Measurements from ENCODE around the gene AMOTL2. TPM values are rescaled to one million over a fixed set of nuclear protein-coding genes. Genes with fewer than 3 reads are reported as not detected.

AMOTL2 gene
- polyA plus RNA-seq, 1 donor (not counting 4 experiments of a cell fraction or from before 2014, with no cell fraction given), result 39.8 TPM

GRCh38 chr3:134313847-134314587 lies 60.2 kb downstream of the AMOTL2 start:
- H3K27ac ChIP-seq (ENCODE audit: control insufficient read depth, insufficient read depth, low read length), result peak overlapping the region; percentile 90
- no peaks in the 10 kb centered on the region for H3K36me3 ChIP-seq (ENCODE audit: control insufficient read depth in 2 of 2, extremely low read depth in 1 of 2, insufficient read depth in 2 of 2, low read length in 2 of 2)
- peak overlapping the region; percentile 80 for H3K9ac ChIP-seq (ENCODE audit: control insufficient read depth, extremely low read depth, insufficient read depth, low read length)
- H3K27me3 ChIP-seq (ENCODE audit: control insufficient read depth, extremely low read depth, insufficient read depth, low read length), result no peaks in the 10 kb centered on the region
- H3K4me1 ChIP-seq (ENCODE audit: control insufficient read depth, extremely low read depth, insufficient read depth, low read length), result peaks cover 65% of the 10 kb centered on the region
- H2AFZ ChIP-seq (ENCODE audit: control insufficient read depth, low read length), result peak overlapping the region; percentile 21
- no peaks in the 10 kb centered on the region for H3K9me1 ChIP-seq (ENCODE audit: control insufficient read depth, extremely low read depth, insufficient read depth, low read length)
- TF ChIP-seq, protein P1, sequence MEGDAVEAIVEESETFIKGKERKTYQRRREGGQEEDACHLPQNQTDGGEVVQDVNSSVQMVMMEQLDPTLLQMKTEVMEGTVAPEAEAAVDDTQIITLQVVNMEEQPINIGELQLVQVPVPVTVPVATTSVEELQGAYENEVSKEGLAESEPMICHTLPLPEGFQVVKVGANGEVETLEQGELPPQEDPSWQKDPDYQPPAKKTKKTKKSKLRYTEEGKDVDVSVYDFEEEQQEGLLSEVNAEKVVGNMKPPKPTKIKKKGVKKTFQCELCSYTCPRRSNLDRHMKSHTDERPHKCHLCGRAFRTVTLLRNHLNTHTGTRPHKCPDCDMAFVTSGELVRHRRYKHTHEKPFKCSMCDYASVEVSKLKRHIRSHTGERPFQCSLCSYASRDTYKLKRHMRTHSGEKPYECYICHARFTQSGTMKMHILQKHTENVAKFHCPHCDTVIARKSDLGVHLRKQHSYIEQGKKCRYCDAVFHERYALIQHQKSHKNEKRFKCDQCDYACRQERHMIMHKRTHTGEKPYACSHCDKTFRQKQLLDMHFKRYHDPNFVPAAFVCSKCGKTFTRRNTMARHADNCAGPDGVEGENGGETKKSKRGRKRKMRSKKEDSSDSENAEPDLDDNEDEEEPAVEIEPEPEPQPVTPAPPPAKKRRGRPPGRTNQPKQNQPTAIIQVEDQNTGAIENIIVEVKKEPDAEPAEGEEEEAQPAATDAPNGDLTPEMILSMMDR (optimal IDR thresholded peaks at IDR 0.05 in 1 of 3, IDR thresholded peaks at IDR 0.05 in 1 of 3, conservative IDR thresholded peaks at IDR 0.05 in 1 of 3; ENCODE audit: extremely low read depth in 1 of 3, insufficient read depth in 2 of 3, low read length in 3 of 3), result no peak
- no peak for TF ChIP-seq EZH2 (IDR thresholded peaks at IDR 0.05; ENCODE audit: low read length)
- H4K20me1 ChIP-seq (ENCODE audit: control insufficient read depth, extremely low read depth, insufficient read depth, low read length), result no peaks in the 10 kb centered on the region
- no peaks in the 10 kb centered on the region for H3K79me2 ChIP-seq (ENCODE audit: control insufficient read depth, insufficient read depth, low read length)
- H3K4me3 ChIP-seq (ENCODE audit: control insufficient read depth in 2 of 3, extremely low read depth in 1 of 3, insufficient read depth in 2 of 3, low read depth in 1 of 3, low read length in 3 of 3), result peak overlapping the region; percentile 47 to 70 (median 51)
- H3K4me2 ChIP-seq (ENCODE audit: control insufficient read depth, extremely low read depth, insufficient read depth, low read depth, low read length), result peak overlapping the region; percentile 90
- no peaks in the 10 kb centered on the region for H3K9me3 ChIP-seq (ENCODE audit: control insufficient read depth, low read depth, low read length)
- FAIRE-seq (peak; percentile 39), DNase-seq (ENCODE audit: low read depth, low spot score) (no peak)
- dilution Hi-C loops (cut with MboI; ENCODE audit: extremely low pct_ligation_motif_present, low sequenced_read_pairs), result no loop called here

- no peak for FAIRE-seq
- H3K27ac ChIP-seq (ENCODE audit: control insufficient read depth, insufficient read depth, low read length), result peak overlapping the region; percentile 90
- H3K4me1 ChIP-seq (ENCODE audit: control insufficient read depth, extremely low read depth, insufficient read depth, low read length), result peaks cover 72% of the 10 kb centered on the region
- dilution Hi-C loops (cut with MboI; ENCODE audit: extremely low pct_ligation_motif_present, low sequenced_read_pairs), result no loop called here
- H3K27me3 ChIP-seq (ENCODE audit: control insufficient read depth, extremely low read depth, insufficient read depth, low read length), result no peaks in the 10 kb centered on the region
- H3K79me2 ChIP-seq (ENCODE audit: control insufficient read depth, insufficient read depth, low read length), result no peaks in the 10 kb centered on the region
- peak overlapping the region; percentile 80 for H3K9ac ChIP-seq (ENCODE audit: control insufficient read depth, extremely low read depth, insufficient read depth, low read length)
- peak overlapping the region; percentile 47 to 70 (median 51) for H3K4me3 ChIP-seq (ENCODE audit: control insufficient read depth in 2 of 3, extremely low read depth in 1 of 3, insufficient read depth in 2 of 3, low read depth in 1 of 3, low read length in 3 of 3)
- H3K9me3 ChIP-seq (ENCODE audit: control insufficient read depth, low read depth, low read length), result no peaks in the 10 kb centered on the region
- no peak for DNase-seq (ENCODE audit: low read depth, low spot score)
- H3K9me1 ChIP-seq (ENCODE audit: control insufficient read depth, extremely low read depth, insufficient read depth, low read length), result no peaks in the 10 kb centered on the region
- no peaks in the 10 kb centered on the region for H3K36me3 ChIP-seq (ENCODE audit: control insufficient read depth in 2 of 2, extremely low read depth in 1 of 2, insufficient read depth in 2 of 2, low read length in 2 of 2)
- peak overlapping the region; percentile 90 for H3K4me2 ChIP-seq (ENCODE audit: control insufficient read depth, extremely low read depth, insufficient read depth, low read depth, low read length)
- H4K20me1 ChIP-seq (ENCODE audit: control insufficient read depth, extremely low read depth, insufficient read depth, low read length), result no peaks in the 10 kb centered on the region
- H2AFZ ChIP-seq (ENCODE audit: control insufficient read depth, low read length), result peak overlapping the region; percentile 68
- no peak for TF ChIP-seq EZH2 (IDR thresholded peaks at IDR 0.05; ENCODE audit: low read length)
- TF ChIP-seq, protein P1 (optimal IDR thresholded peaks at IDR 0.05 in 1 of 3, IDR thresholded peaks at IDR 0.05 in 1 of 3, conservative IDR thresholded peaks at IDR 0.05 in 1 of 3; ENCODE audit: extremely low read depth in 1 of 3, insufficient read depth in 2 of 3, low read length in 3 of 3), result peak in 1 of 3 experiments; percentile 32
These were observed 61.1 kb downstream of the AMOTL2 start for GRCh38 chr3:134312873-134313846.

Data from keratinocyte (primary cell).